GM12891 (cell line): ENCODE data around the gene MICAL3.
"Not testable (repeated sequence)": the region's sequence is repeated elsewhere in the genome, so short reads cannot be mapped to it uniquely, and the experiment has no call there.

ENCODE experiments used
- DNase-seq: peaks from one replicate; pipeline ENCODE4 v3.0.0; 2011; ENCODE audit warnings: low spot score; ENCODE audit not compliant: insufficient read length
- FAIRE-seq: peaks from 2 replicates; lab custom pipeline; 2011; peaks lifted over from hg19 to GRCh38; lab: Jason Lieb, UNC
- PAX5 ChIP-seq: IDR thresholded peaks from 2 replicates; pipeline ENCODE4 v1.6.1; 2011; ENCODE audit warnings: low read length, moderate library complexity, mild to moderate bottlenecking; ENCODE audit not compliant: insufficient read depth, severe bottlenecking
- POLR2A ChIP-seq: IDR thresholded peaks from 2 replicates; pipeline ENCODE4 v1.6.1; 2011; ENCODE audit warnings: low read depth, low read length, control low read depth
- POLR2AphosphoS5 ChIP-seq: IDR thresholded peaks from 2 replicates; pipeline ENCODE4 v1.6.1; 2011; ENCODE audit warnings: low read depth, low read length, control low read depth
- POU2F2 ChIP-seq: IDR thresholded peaks from 2 replicates; pipeline ENCODE4 v1.6.1; 2011; ENCODE audit warnings: low read depth, mild to moderate bottlenecking, control low read depth, low read length, moderate library complexity
- SPI1 ChIP-seq: IDR thresholded peaks from 2 replicates; pipeline ENCODE4 v1.6.1; 2011; ENCODE audit warnings: low read depth, low read length, control low read depth
- TAF1 ChIP-seq: IDR thresholded peaks from 2 replicates; pipeline ENCODE4 v1.6.1; 2011; ENCODE audit warnings: low read depth, low read length, control low read depth

MICAL3 gene

GRCh38 chr22:17945156-17945887 lies 79.0 kb downstream of the MICAL3 start:
- TF ChIP-seq PAX5 (no peak), SPI1 (no peak), POLR2A (no peak), TAF1 (no peak), POU2F2 (no peak), POLR2AphosphoS5 (no peak)
- no peak for FAIRE-seq
- no peak for DNase-seq

GRCh38 chr22:17944256-17944655 lies 80.1 kb downstream of the MICAL3 start:
- no peak for FAIRE-seq
- no peak for TF ChIP-seq PAX5
- TF ChIP-seq POLR2AphosphoS5: no peak
- no peak for TF ChIP-seq TAF1
- TF ChIP-seq SPI1: no peak
- no peak for TF ChIP-seq POU2F2
- TF ChIP-seq POLR2A: no peak
- DNase-seq: no peak

GRCh38 chr22:17943533-17944249 lies 80.7 kb downstream of the MICAL3 start:
- FAIRE-seq (no peak), DNase-seq (no peak)
- no peak for TF ChIP-seq SPI1
- no peak for TF ChIP-seq POLR2A
- TF ChIP-seq TAF1: no peak
- TF ChIP-seq PAX5: no peak

- FAIRE-seq: no peak
- DNase-seq: no peak
- no peak for TF ChIP-seq TAF1
- TF ChIP-seq PAX5: no peak
- TF ChIP-seq POU2F2: no peak
- TF ChIP-seq POLR2A: no peak
- TF ChIP-seq SPI1: no peak
- TF ChIP-seq POLR2AphosphoS5: no peak
These were observed 81.6 kb downstream of the MICAL3 start for GRCh38 chr22:17942721-17943120.

- FAIRE-seq: no peak
These were observed 82.6 kb downstream of the MICAL3 start for GRCh38 chr22:17941471-17942406.

GRCh38 chr22:17939579-17939978 lies 84.8 kb downstream of the MICAL3 start:
- no peak for FAIRE-seq
- TF ChIP-seq POU2F2 (no peak), POLR2A (no peak), POLR2AphosphoS5 (no peak), SPI1 (no peak), PAX5 (no peak), TAF1 (no peak)
- DNase-seq: no peak

More at GRCh38 chr22:17941471-17942406, 82.6 kb downstream of the MICAL3 start:
- no peak for DNase-seq
- no peak for TF ChIP-seq POU2F2
- no peak for TF ChIP-seq POLR2AphosphoS5
- no peak for TF ChIP-seq SPI1
- TF ChIP-seq PAX5: no peak
- no peak for TF ChIP-seq TAF1
- TF ChIP-seq POLR2A: no peak

- FAIRE-seq (no peak), DNase-seq (no peak)
- no peak for TF ChIP-seq PAX5
- no peak for TF ChIP-seq TAF1
- no peak for TF ChIP-seq POLR2A
These were observed 85.3 kb downstream of the MICAL3 start for GRCh38 chr22:17939011-17939410.

- FAIRE-seq (no peak), DNase-seq (no peak)
- no peak for TF ChIP-seq POLR2A
- no peak for TF ChIP-seq SPI1
- no peak for TF ChIP-seq POLR2AphosphoS5
- TF ChIP-seq POU2F2: no peak
- TF ChIP-seq TAF1: no peak
- no peak for TF ChIP-seq PAX5
These were observed 85.9 kb downstream of the MICAL3 start for GRCh38 chr22:17938484-17938924.

- not testable (repeated sequence) for DNase-seq, FAIRE-seq
These were observed 91.9 kb downstream of the MICAL3 start for GRCh38 chr22:17932457-17932856.

- TF ChIP-seq POU2F2 (no peak), TAF1 (no peak), POLR2A (no peak), SPI1 (no peak), POLR2AphosphoS5 (no peak)
- FAIRE-seq (no peak), DNase-seq (no peak)
These were observed 92.9 kb downstream of the MICAL3 start for GRCh38 chr22:17931400-17931825.
